NCI-H226 (cell line): ENCODE measurements around the gene CASS4.
"Not testable (repeated sequence)": the region's sequence is repeated elsewhere in the genome, so short reads cannot be mapped to it uniquely, and the experiment has no call there.

Experiments used
- DNase-seq: peaks from one replicate; pipeline ENCODE4 v3.0.0-alpha.2; 2015

CASS4 gene

GRCh38 chr20:56392881-56393482, 19.1 kb upstream of the CASS4 start:
- DNase-seq: no peak

- no peak for DNase-seq
These were observed 18.4 kb upstream of the CASS4 start for GRCh38 chr20:56393653-56394052.

GRCh38 chr20:56395166-56395565, 16.9 kb upstream of the CASS4 start:
- no peak for DNase-seq

- peak; percentile 9 for DNase-seq
These were observed 11.9 kb upstream of the CASS4 start for GRCh38 chr20:56400001-56400640.

- DNase-seq: no peak
These were observed 8.6 kb upstream of the CASS4 start for GRCh38 chr20:56403465-56403864.

GRCh38 chr20:56405356-56405755, 6.7 kb upstream of the CASS4 start:
- not testable (repeated sequence) for DNase-seq

- no peak for DNase-seq
These were observed 5.2 kb upstream of the CASS4 start for GRCh38 chr20:56406910-56407309.

GRCh38 chr20:56409521-56409920, 2.5 kb upstream of the CASS4 start:
- DNase-seq: peak; percentile 9

- DNase-seq: no peak
These were observed 2.1 kb upstream of the CASS4 start for GRCh38 chr20:56409956-56410355.

GRCh38 chr20:56411287-56411686, 773 bp upstream of the CASS4 start:
- not testable (repeated sequence) for DNase-seq

- no peak for DNase-seq
These were observed 372 bp downstream of the CASS4 start for GRCh38 chr20:56412473-56412790.

- no peak for DNase-seq
These were observed 889 bp downstream of the CASS4 start for GRCh38 chr20:56412949-56413348.

GRCh38 chr20:56414842-56415765, 3.0 kb downstream of the CASS4 start:
- DNase-seq: peak; percentile 66

- no peak for DNase-seq
These were observed 5.3 kb downstream of the CASS4 start for GRCh38 chr20:56417402-56417801.

- DNase-seq: peak; percentile 38
These were observed 5.9 kb downstream of the CASS4 start for GRCh38 chr20:56417911-56418310.

- DNase-seq: no peak
These were observed 6.4 kb downstream of the CASS4 start for GRCh38 chr20:56418385-56418861.

GRCh38 chr20:56420028-56420427, 8.0 kb downstream of the CASS4 start:
- DNase-seq: no peak

- DNase-seq: no peak
These were observed 9.1 kb downstream of the CASS4 start for GRCh38 chr20:56420940-56421688.

- DNase-seq: peak; percentile 89
These were observed 10.2 kb downstream of the CASS4 start for GRCh38 chr20:56422076-56422823.

GRCh38 chr20:56422824-56423189, 10.7 kb downstream of the CASS4 start:
- DNase-seq: peak; percentile 70

GRCh38 chr20:56423211-56423610, 11.2 kb downstream of the CASS4 start:
- no peak for DNase-seq

- DNase-seq: no peak
These were observed 11.8 kb downstream of the CASS4 start for GRCh38 chr20:56423886-56424285.
